ENCODE results near the gene LRRC18. TPM values are rescaled to one million over a fixed set of nuclear protein-coding genes. Genes with fewer than 3 reads are reported as not detected.

LRRC18 gene
- total and polyA plus RNA-seq, 9 of the 15 experiments (the other 6 are each of a cell fraction or from before 2014, with no cell fraction given): not detected

- intact Hi-C loops (cut with micrococcal nuclease): no loop called here
- H3K4me3 ChIP-seq: no peak overlapping the region
- H3K4me1 ChIP-seq (replicated peaks in 1 of 2; ENCODE audit: control insufficient read depth in 2 of 2, insufficient read depth in 2 of 2, low read length in 2 of 2): no peaks in the 10 kb centered on the region
- CTCF ChIA-PET (ENCODE audit: low intra/inter-chr PET ratio): no interaction called here
- FAIRE-seq (no peak), ATAC-seq (no peak), DNase-seq (ENCODE audit: extremely low read depth in 1 of 4, low spot score in 3 of 4) (no peak)
- H3K27ac ChIP-seq (ENCODE audit: extremely low read depth, low read depth, low read length): no peak overlapping the region
- TF ChIP-seq MNT (conservative IDR thresholded peaks at IDR 0.05) (no peak), ZEB2 (IDR thresholded peaks at IDR 0.05) (no peak), ESRRB (CRISPR knock-in tag; IDR thresholded peaks at IDR 0.05; ENCODE audit: borderline replicate concordance) (no peak), BRD9 (IDR thresholded peaks at IDR 0.05; ENCODE audit: low read depth, partially characterized antibody) (no peak), TGIF2 (CRISPR knock-in tag; IDR thresholded peaks at IDR 0.05) (no peak), PHB (CRISPR knock-in tag; IDR thresholded peaks at IDR 0.05) (no peak), MLLT1 (IDR thresholded peaks at IDR 0.05) (no peak)
- no peaks in the 10 kb centered on the region for H3K36me3 ChIP-seq (ENCODE audit: control insufficient read depth, insufficient read depth, low read length)
- in situ Hi-C loops (cut with MboI): no loop called here
- H3K9me1 ChIP-seq (ENCODE audit: control insufficient read depth, insufficient read depth, low read length): no peaks in the 10 kb centered on the region
- POLR2A ChIA-PET: interaction anchor here (0.5 to 0.7 kb wide), 2 partner anchors 49 to 428 kb away, joined by 3 to 4 read pairs; no protein-coding TSS in a partner anchor
- BruUV-seq (replicated peaks): no TSS peak
- H3K9ac ChIP-seq (ENCODE audit: insufficient read depth in 1 of 2, low read depth in 2 of 2, low read length in 2 of 2): no peak overlapping the region
- no peaks in the 10 kb centered on the region for H3K79me2 ChIP-seq (ENCODE audit: control insufficient read depth, insufficient read depth, low read length)
- H4K20me1 ChIP-seq (replicated peaks; ENCODE audit: control insufficient read depth, insufficient read depth, low read length): no peaks in the 10 kb centered on the region
- H3K9me3 ChIP-seq (replicated peaks; ENCODE audit: control insufficient read depth, insufficient read depth, low read depth, low read length): no peaks in the 10 kb centered on the region
- no peak overlapping the region for H3K4me2 ChIP-seq (ENCODE audit: insufficient read depth, low read length)
- no peak overlapping the region for H2AFZ ChIP-seq (ENCODE audit: low read depth, low read length)
- H3K27me3 ChIP-seq (ENCODE audit: control insufficient read depth in 2 of 2, insufficient read depth in 2 of 2, low read length in 2 of 2): peaks cover 37 to 60% of the 10 kb centered on the region in 2 experiments
- WGBS (ENCODE audit: insufficient coverage, low coverage, missing lambda C conversion rate): 3% methylated on average over 12 of the region's 12 CpGs
Measured at GRCh38 chr10:48946891-48947500, 7.4 kb upstream of the LRRC18 start.

All from K562 (cell line).